HEK293T (cell line): Measurements from ENCODE around the gene CCIN.

Source experiments
- BHLHE40 ChIP-seq: fragments of 450-650 bp; IDR thresholded peaks from 2 replicates; pipeline ENCODE4 v1.6.1; 2016; ENCODE audit warnings: mild to moderate bottlenecking, moderate library complexity, borderline replicate concordance
- CTBP1 ChIP-seq: fragments of 450-650 bp; IDR thresholded peaks from 2 replicates; pipeline ENCODE4 v1.6.1; 2016; ENCODE audit warnings: borderline replicate concordance
- ELF4 ChIP-seq: fragments of 450-650 bp; IDR thresholded peaks from 2 replicates; pipeline ENCODE4 v1.6.1; 2017; ENCODE audit warnings: antibody characterized with exemption
- FOXA1 ChIP-seq: fragments of 450-650 bp; IDR thresholded peaks from 2 replicates; pipeline ENCODE4 v1.6.1; 2016; ENCODE audit warnings: mild to moderate bottlenecking
- FOXK2 ChIP-seq: fragments of 450-650 bp; IDR thresholded peaks from 2 replicates; pipeline ENCODE4 v1.6.1; 2016; ENCODE audit warnings: mild to moderate bottlenecking
- FOXM1 ChIP-seq: fragments of 450-650 bp; IDR thresholded peaks from 2 replicates; pipeline ENCODE4 v1.6.1; 2017; ENCODE audit warnings: mild to moderate bottlenecking, borderline replicate concordance
- HDGF ChIP-seq: fragments of 450-650 bp; IDR thresholded peaks from 2 replicates; pipeline ENCODE4 v1.6.1; 2017; ENCODE audit warnings: antibody characterized with exemption, borderline replicate concordance
- L3MBTL2 ChIP-seq: fragments of 450-650 bp; conservative IDR thresholded peaks from 2 replicates; pipeline ENCODE4 v1.6.1; 2016; ENCODE audit warnings: mild to moderate bottlenecking
- LEF1 ChIP-seq: fragments of 450-650 bp; IDR thresholded peaks from 2 replicates; pipeline ENCODE4 v1.6.1; 2017; ENCODE audit warnings: mild to moderate bottlenecking, borderline replicate concordance
- NFRKB ChIP-seq: fragments of 450-650 bp; IDR thresholded peaks from 2 replicates; pipeline ENCODE4 v1.6.1; 2016; ENCODE audit warnings: mild to moderate bottlenecking, moderate library complexity
- PKNOX1 ChIP-seq: fragments of 450-650 bp; IDR thresholded peaks from 2 replicates; pipeline ENCODE4 v1.6.1; 2016
- SP1 ChIP-seq: fragments of 450-650 bp; IDR thresholded peaks from 2 replicates; pipeline ENCODE4 v1.6.1; 2017
- SUZ12 ChIP-seq: fragments of 450-650 bp; IDR thresholded peaks from 2 replicates; pipeline ENCODE4 v1.6.1; 2016; ENCODE audit warnings: mild to moderate bottlenecking
- TARDBP ChIP-seq: fragments of 450-650 bp; IDR thresholded peaks from 2 replicates; pipeline ENCODE4 v1.6.1; 2016

- TF ChIP-seq SUZ12 (no peak), CTBP1 (no peak), BHLHE40 (no peak), PKNOX1 (no peak), HDGF (no peak), NFRKB (no peak), FOXA1 (no peak), TARDBP (no peak), FOXK2 (no peak), L3MBTL2 (no peak), FOXM1 (no peak), LEF1 (no peak), ELF4 (no peak), SP1 (no peak)
Measured at GRCh38 chr9:36129139-36129538, 40.0 kb upstream of the CCIN start.
